Panc1 (cell line): ENCODE data around the gene ABHD17A. TPM values are rescaled to one million over a fixed set of nuclear protein-coding genes. Genes with fewer than 3 reads are reported as not detected.

Source experiments
- ATAC-seq: fragments of 200-7000 bp; cut with Tn5 transposase; 2 replicates; pipeline ENCODE4 v1.9.1; 2020; ENCODE audit warnings: mild to moderate bottlenecking, moderate library complexity
- BruUV-seq: library from RNA; stranded (reverse); fragments of 400-500 nt; replicated peaks from 2 replicates; lab custom pipeline; 2021; lab: Mats Ljungman, UMichigan
- CTCF ChIA-PET: fragments of 300-600 bp; sonication (Branson Sonifier 250); formaldehyde crosslinking; loops from one replicate; lab custom pipeline; 2022; ENCODE audit warnings: antibody characterized with exemption; lab: Charles Lee
- POLR2A ChIA-PET: fragments of 300-600 bp; sonication (Branson Sonifier 250); formaldehyde crosslinking; loops from one replicate; lab custom pipeline; 2022; ENCODE audit warnings: antibody characterized with exemption; lab: Charles Lee
- DNase-seq: peaks from one replicate; pipeline ENCODE4 v3.0.0-alpha.2; 2010; ENCODE audit warnings: low read depth, low spot score
- H3K27ac ChIP-seq: 2 replicates; pipeline ENCODE4 v1.5.1; 2011; ENCODE audit warnings: mild to moderate bottlenecking, low read length, inconsistent platforms
- H3K27me3 ChIP-seq: fragments of 200-500 bp; sonication (Bioruptor generic); 2 replicates; pipeline ENCODE4 v1.6.0; 2014; ENCODE audit warnings: low read length, inconsistent platforms; ENCODE audit not compliant: control insufficient read depth, insufficient read depth
- H3K36me3 ChIP-seq: fragments of 200-500 bp; sonication (Bioruptor generic); 2 replicates; pipeline ENCODE4 v1.5.1; 2014; ENCODE audit warnings: inconsistent platforms, mild to moderate bottlenecking, low read length, moderate library complexity; ENCODE audit not compliant: control insufficient read depth, insufficient read depth
- H3K4me1 ChIP-seq: 2 replicates; pipeline ENCODE4 v1.5.1; 2011; ENCODE audit warnings: inconsistent platforms, mild to moderate bottlenecking, low read length, moderate library complexity; ENCODE audit not compliant: control insufficient read depth, insufficient read depth
- H3K4me3 ChIP-seq, 2 experiments: 2 replicates each; pipeline ENCODE4 v1.5.1; 2011 to 2012; ENCODE audit warnings: low read depth in 2 of 2, low read length in 2 of 2, mild to moderate bottlenecking in 2 of 2, inconsistent platforms in 1 of 2, moderate library complexity in 1 of 2
- H3K9me3 ChIP-seq: fragments of 200-500 bp; sonication (Bioruptor generic); 2 replicates; pipeline ENCODE4 v1.5.1; 2014; ENCODE audit warnings: low read depth, mild to moderate bottlenecking, inconsistent platforms, low read length, moderate library complexity; ENCODE audit not compliant: control insufficient read depth, insufficient read depth
- POLR2AphosphoS5 ChIP-seq: IDR thresholded peaks from 2 replicates; pipeline ENCODE4 v1.6.1; 2012; ENCODE audit warnings: mild to moderate bottlenecking, low read depth, low read length, moderate library complexity
- SIN3A ChIP-seq: IDR thresholded peaks from 2 replicates; pipeline ENCODE4 v1.6.1; 2012; ENCODE audit warnings: low read depth, mild to moderate bottlenecking, low read length, moderate library complexity, borderline replicate concordance; ENCODE audit not compliant: insufficient read depth
- TCF7L2 ChIP-seq: IDR thresholded peaks from 2 replicates; pipeline ENCODE4 v1.6.1; 2011; ENCODE audit warnings: mild to moderate bottlenecking, low read depth, low read length, inconsistent platforms
- in situ Hi-C: cut with HindIII; loops from 2 replicates; pipeline ENCODE4 v1.10.0; 2016; ENCODE audit warnings: low sequenced_read_pairs, low pct_unique_long_range_greater_than_20kb
- intact Hi-C: fragments of 100-400 bp; cut with micrococcal nuclease; formaldehyde crosslinking; loops from one replicate; pipeline ENCODE4 v1.10.0; 2022; ENCODE audit not compliant: unreplicated experiment
- total RNA-seq: library from RNA; stranded (reverse); gene quantifications from one replicate; pipeline ENCODE4 v1.2.1, GENCODE V29; 2021; ENCODE audit not compliant: unreplicated experiment
- TF ChIP-seq, protein P1 (sequence below), 2 experiments: IDR thresholded peaks; 2 replicates each; pipeline ENCODE4 v1.6.1; 2011 to 2012; ENCODE audit warnings: low read depth in 2 of 2, control low read depth in 1 of 2, low read length in 1 of 2, mild to moderate bottlenecking in 1 of 2, moderate library complexity in 1 of 2; ENCODE audit not compliant: insufficient read depth in 1 of 2
- TF ChIP-seq, protein P2 (sequence below): fragments of 450-650 bp; IDR thresholded peaks from 2 replicates; pipeline ENCODE4 v1.5.1; 2017; ENCODE audit warnings: mild to moderate bottlenecking

The ABHD17A gene
- total RNA-seq, 1 experiment from 2014 or later: 57.1 TPM

DNA sequence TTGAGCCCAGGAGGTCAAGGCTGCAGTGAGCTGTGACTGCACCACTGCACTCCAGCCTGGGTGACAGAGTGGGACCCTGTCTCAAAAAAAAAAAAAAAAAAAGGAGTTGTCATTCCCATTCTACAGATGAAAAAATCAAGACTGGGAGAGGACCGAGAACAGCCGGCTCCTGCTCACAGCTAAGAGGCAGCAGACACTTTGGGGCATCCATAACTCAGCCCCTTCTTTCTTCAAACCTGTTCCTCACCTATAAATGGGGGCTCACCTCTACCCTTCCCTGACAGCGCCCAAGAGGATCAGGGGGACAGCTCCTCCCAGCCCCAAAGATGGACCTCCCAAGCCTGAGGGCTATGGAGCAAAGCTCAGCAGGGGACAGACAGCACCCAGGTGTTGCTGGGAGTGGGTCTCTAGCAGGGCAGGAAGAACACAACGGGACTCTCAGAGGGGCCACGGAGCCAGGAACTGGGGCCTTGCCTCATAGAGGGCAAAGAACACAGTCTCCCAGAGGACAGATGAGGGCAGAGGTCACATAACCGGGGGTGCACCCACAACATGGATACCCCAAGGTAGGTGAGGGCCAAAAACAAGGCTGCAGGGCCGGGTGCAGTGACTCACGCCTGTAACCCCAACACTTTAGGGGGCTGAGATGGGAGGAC is 18.5 kb downstream of the ABHD17A start:
- Histone ChIP-seq H3K36me3 (peaks cover 5% of the 10 kb centered on the region; the same call in 1 of the 2 replicates), H3K4me1 (peaks cover 10% of the 10 kb centered on the region), H3K27me3 (no peaks in the 10 kb centered on the region), H3K9me3 (no peaks in the 10 kb centered on the region), H3K27ac (no peak overlapping the region), H3K4me3 (no peak overlapping the region)
- in situ Hi-C loops: no loop called here
- intact Hi-C loops: no loop called here
- BruUV-seq: no TSS peak
- ChIA-PET POLR2A (interaction anchor here (0.6 kb wide), 1 partner anchor 325 kb away, joined by 16 read pairs; no protein-coding TSS in a partner anchor), CTCF (no interaction called here)
- DNase-seq (no peak), ATAC-seq (no peak)
- TF ChIP-seq POLR2AphosphoS5 (no peak), SIN3A (no peak), TCF7L2 (no peak)
- TF ChIP-seq, protein P1, sequence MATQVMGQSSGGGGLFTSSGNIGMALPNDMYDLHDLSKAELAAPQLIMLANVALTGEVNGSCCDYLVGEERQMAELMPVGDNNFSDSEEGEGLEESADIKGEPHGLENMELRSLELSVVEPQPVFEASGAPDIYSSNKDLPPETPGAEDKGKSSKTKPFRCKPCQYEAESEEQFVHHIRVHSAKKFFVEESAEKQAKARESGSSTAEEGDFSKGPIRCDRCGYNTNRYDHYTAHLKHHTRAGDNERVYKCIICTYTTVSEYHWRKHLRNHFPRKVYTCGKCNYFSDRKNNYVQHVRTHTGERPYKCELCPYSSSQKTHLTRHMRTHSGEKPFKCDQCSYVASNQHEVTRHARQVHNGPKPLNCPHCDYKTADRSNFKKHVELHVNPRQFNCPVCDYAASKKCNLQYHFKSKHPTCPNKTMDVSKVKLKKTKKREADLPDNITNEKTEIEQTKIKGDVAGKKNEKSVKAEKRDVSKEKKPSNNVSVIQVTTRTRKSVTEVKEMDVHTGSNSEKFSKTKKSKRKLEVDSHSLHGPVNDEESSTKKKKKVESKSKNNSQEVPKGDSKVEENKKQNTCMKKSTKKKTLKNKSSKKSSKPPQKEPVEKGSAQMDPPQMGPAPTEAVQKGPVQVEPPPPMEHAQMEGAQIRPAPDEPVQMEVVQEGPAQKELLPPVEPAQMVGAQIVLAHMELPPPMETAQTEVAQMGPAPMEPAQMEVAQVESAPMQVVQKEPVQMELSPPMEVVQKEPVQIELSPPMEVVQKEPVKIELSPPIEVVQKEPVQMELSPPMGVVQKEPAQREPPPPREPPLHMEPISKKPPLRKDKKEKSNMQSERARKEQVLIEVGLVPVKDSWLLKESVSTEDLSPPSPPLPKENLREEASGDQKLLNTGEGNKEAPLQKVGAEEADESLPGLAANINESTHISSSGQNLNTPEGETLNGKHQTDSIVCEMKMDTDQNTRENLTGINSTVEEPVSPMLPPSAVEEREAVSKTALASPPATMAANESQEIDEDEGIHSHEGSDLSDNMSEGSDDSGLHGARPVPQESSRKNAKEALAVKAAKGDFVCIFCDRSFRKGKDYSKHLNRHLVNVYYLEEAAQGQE (IDR thresholded peaks at IDR 0.05; ENCODE audit: insufficient read depth in 1 of 2, low read depth in 2 of 2, low read length in 1 of 2): no peak
- TF ChIP-seq, protein P2, sequence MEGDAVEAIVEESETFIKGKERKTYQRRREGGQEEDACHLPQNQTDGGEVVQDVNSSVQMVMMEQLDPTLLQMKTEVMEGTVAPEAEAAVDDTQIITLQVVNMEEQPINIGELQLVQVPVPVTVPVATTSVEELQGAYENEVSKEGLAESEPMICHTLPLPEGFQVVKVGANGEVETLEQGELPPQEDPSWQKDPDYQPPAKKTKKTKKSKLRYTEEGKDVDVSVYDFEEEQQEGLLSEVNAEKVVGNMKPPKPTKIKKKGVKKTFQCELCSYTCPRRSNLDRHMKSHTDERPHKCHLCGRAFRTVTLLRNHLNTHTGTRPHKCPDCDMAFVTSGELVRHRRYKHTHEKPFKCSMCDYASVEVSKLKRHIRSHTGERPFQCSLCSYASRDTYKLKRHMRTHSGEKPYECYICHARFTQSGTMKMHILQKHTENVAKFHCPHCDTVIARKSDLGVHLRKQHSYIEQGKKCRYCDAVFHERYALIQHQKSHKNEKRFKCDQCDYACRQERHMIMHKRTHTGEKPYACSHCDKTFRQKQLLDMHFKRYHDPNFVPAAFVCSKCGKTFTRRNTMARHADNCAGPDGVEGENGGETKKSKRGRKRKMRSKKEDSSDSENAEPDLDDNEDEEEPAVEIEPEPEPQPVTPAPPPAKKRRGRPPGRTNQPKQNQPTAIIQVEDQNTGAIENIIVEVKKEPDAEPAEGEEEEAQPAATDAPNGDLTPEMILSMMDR: no peak

DNA sequence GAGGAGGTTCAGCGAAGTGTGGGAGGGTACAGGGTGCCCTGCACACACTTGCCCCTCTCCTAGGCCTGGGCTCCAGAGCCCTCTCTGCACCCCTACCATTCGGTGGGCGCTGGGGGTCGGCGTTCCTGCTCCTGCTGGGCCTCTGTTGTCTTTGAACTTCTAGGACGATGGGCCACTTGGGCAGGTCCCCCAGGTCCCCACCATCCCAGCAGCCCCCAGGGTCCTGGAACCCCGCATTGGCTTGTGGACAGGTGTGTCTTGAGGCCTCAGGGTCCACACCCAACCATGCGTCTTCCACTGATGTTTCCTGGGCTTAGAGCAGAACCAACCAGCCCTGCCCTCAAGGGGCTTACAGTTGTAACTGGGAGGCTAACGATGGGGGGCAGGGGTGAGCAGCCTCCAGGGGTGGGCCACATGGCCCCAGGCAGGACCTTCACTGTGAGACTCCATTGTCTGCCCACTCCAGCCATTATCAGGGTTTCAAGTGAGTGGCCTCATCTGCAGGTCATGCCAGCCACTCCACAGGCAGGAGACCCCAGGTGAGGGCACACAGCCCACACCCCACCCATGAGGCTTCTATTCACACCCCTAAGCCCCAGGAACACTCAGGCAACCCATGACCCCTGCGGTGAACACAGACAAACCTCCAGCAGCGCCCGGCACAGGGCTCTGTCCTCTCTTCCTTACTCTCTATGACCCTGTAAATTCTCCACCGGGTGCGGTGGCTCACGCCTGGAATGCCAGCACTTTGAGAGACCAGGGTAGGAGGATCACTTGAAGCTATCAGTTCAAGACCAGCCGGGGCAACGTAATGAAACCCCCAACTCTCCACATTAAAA is 19.9 kb downstream of the ABHD17A start:
- peak overlapping the region; percentile 87 for H3K27ac ChIP-seq
- H3K9me3 ChIP-seq: no peaks in the 10 kb centered on the region
- intact Hi-C loops (no loop called here), in situ Hi-C loops (no loop called here)
- H3K27me3 ChIP-seq: no peaks in the 10 kb centered on the region
- ChIA-PET CTCF (no interaction called here), POLR2A (no interaction called here)
- BruUV-seq: no TSS peak
- TF ChIP-seq SIN3A: no peak
- TF ChIP-seq, protein P1 (IDR thresholded peaks at IDR 0.05; ENCODE audit: insufficient read depth in 1 of 2, low read depth in 2 of 2, low read length in 1 of 2): no peak
- TF ChIP-seq POLR2AphosphoS5: no peak
- TF ChIP-seq, protein P2: no peak
- no peak for TF ChIP-seq TCF7L2
- H3K36me3 ChIP-seq: peaks cover 5% of the 10 kb centered on the region; the same call in 1 of the 2 replicates
- ATAC-seq (no peak), DNase-seq (no peak)
- peak overlapping the region; percentile 51 to 64; a peak in 3 of 4 replicates for H3K4me3 ChIP-seq
- H3K4me1 ChIP-seq: peaks cover 4% of the 10 kb centered on the region
